A673 (cell line): ENCODE results near the gene CDCA7L.

ENCODE experiments used
- CTCF ChIP-seq: fragments of 300-800, 200-600 bp; sonication (generic); conservative IDR thresholded peaks from 2 replicates; pipeline ENCODE4 v1.5.1; 2017; ENCODE audit warnings: low read depth, mild to moderate bottlenecking, antibody characterized with exemption, low read length, moderate library complexity, mixed read lengths
- EZH2 ChIP-seq: fragments of 200-600 bp; sonication (generic); IDR thresholded peaks from 2 replicates; pipeline ENCODE4 v1.6.1; 2017; ENCODE audit warnings: borderline replicate concordance, low read depth, mild to moderate bottlenecking, mixed read lengths, antibody characterized with exemption, low read length; ENCODE audit not compliant: poor library complexity, severe bottlenecking

- TF ChIP-seq CTCF, result no peak
- TF ChIP-seq EZH2, result no peak
These were observed 2.7 kb upstream of the CDCA7L start for GRCh38 chr7:21948364-21948763.
